ENCODE measurements around the gene DMRTC2. TPM values are rescaled to one million over a fixed set of nuclear protein-coding genes. Genes with fewer than 3 reads are reported as not detected.

DMRTC2 gene
- total and polyA plus RNA-seq, 9 of the 15 experiments (the other 6 are each of a cell fraction or from before 2014, with no cell fraction given): 0.03 TPM; not detected in 8

DNA sequence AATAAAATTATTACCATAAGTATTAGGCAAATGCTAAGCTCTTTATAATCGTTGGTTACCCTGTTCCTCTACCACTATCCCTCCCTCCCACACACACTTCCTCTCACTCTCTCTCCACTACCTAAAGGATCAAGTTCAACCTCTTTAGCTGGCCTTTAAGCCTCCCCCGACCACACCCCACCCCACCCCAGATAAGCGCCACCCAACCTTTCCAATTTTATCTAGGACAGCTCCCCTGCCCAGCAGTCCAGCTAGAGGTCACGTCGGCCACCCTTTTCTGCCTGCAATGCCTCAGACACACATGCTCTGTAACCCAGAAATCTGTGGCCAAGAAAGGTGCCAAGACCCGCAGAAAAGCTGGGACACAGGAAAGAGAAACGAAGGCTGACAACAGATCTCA, 1.5 kb upstream of the DMRTC2 start:
- DNase-seq (ENCODE audit: extremely low read depth in 1 of 4, low spot score in 3 of 4): peak; percentile 69 to 89 (median 78)
- Histone ChIP-seq H3K4me2 (ENCODE audit: insufficient read depth, low read length) (peak overlapping the region; percentile 64), H3K4me3 (no peak overlapping the region), H3K9ac (ENCODE audit: insufficient read depth in 1 of 2, low read depth in 2 of 2, low read length in 2 of 2) (no peak overlapping the region; a peak in 2 of 4 replicates), H3K9me3 (replicated peaks; ENCODE audit: control insufficient read depth, insufficient read depth, low read depth, low read length) (peaks cover 2% of the 10 kb centered on the region; the same call in 1 of the 2 replicates), H3K9me1 (ENCODE audit: control insufficient read depth, insufficient read depth, low read length) (no peaks in the 10 kb centered on the region), H2AFZ (ENCODE audit: low read depth, low read length) (peak overlapping the region; percentile 66), H4K20me1 (replicated peaks; ENCODE audit: control insufficient read depth, insufficient read depth, low read length) (no peaks in the 10 kb centered on the region), H3K79me2 (ENCODE audit: control insufficient read depth, insufficient read depth, low read length) (no peaks in the 10 kb centered on the region), H3K27ac (ENCODE audit: extremely low read depth, low read depth, low read length) (peak overlapping the region; percentile 32; the same call in 1 of the 3 replicates), H3K27me3 (ENCODE audit: control insufficient read depth in 2 of 2, insufficient read depth in 2 of 2, low read length in 2 of 2) (no peaks in the 10 kb centered on the region), H3K4me1 (replicated peaks in 1 of 2; ENCODE audit: control insufficient read depth in 2 of 2, insufficient read depth in 2 of 2, low read length in 2 of 2) (peaks cover 27 to 32% of the 10 kb centered on the region in 2 experiments; a peak in 4 of 5 replicates), H3K36me3 (ENCODE audit: control insufficient read depth, insufficient read depth, low read length) (no peaks in the 10 kb centered on the region)
- in situ Hi-C loops (cut with MboI): no loop called here
- ATAC-seq: peak; percentile 90
- BruUV-seq (replicated peaks): no TSS peak
- WGBS (ENCODE audit: insufficient coverage, low coverage, missing lambda C conversion rate): 0% methylated on average over 6 of the region's 7 CpGs
- FAIRE-seq: peak; percentile 86
- POLR2A ChIA-PET: interaction anchor here (0.6 to 2.3 kb wide), 4 partner anchors 17 to 268 kb away, joined by 3 to 23 read pairs (median 4); partner anchors contain the start of gene RPS19
- intact Hi-C loops (cut with micrococcal nuclease): loop anchor here (2.0 kb wide), 1 partner anchor 17 kb away; the partner anchor contains the start of gene RPS19
- CTCF ChIA-PET (ENCODE audit: low intra/inter-chr PET ratio): no interaction called here
- TF ChIP-seq CBX3 (IDR thresholded peaks at IDR 0.05; ENCODE audit: borderline replicate concordance in 1 of 2, low read length in 2 of 2): 0 out of 3 replicates have a peak, but pooled peaks of 1 of the 2 experiments have one; percentile 25
- TF ChIP-seq, protein P1, sequence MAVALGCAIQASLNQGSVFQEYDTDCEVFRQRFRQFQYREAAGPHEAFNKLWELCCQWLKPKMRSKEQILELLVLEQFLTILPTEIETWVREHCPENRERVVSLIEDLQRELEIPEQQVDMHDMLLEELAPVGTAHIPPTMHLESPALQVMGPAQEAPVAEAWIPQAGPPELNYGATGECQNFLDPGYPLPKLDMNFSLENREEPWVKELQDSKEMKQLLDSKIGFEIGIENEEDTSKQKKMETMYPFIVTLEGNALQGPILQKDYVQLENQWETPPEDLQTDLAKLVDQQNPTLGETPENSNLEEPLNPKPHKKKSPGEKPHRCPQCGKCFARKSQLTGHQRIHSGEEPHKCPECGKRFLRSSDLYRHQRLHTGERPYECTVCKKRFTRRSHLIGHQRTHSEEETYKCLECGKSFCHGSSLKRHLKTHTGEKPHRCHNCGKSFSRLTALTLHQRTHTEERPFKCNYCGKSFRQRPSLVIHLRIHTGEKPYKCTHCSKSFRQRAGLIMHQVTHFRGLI (CRISPR knock-in tag; IDR thresholded peaks at IDR 0.05): no peak
- TF ChIP-seq ARID1B (IDR thresholded peaks at IDR 0.05): peak; percentile 77
- 0 out of 2 replicates have a peak, but pooled peaks have one; percentile 15 for TF ChIP-seq TEAD4 (IDR thresholded peaks at IDR 0.05; ENCODE audit: low read length)
- TF ChIP-seq TEAD4 (CRISPR knock-in tag; IDR thresholded peaks at IDR 0.05; ENCODE audit: borderline replicate concordance): no peak
- TF ChIP-seq FUS (optimal IDR thresholded peaks at IDR 0.05; ENCODE audit: low read depth, low read length): no peak
- peak; percentile 8; the same call in 1 of the 2 replicates for TF ChIP-seq REST (IDR thresholded peaks at IDR 0.05; ENCODE audit: borderline replicate concordance)
- TF ChIP-seq REST (CRISPR knock-in tag; IDR thresholded peaks at IDR 0.05; ENCODE audit: low read depth): no peak
- TF ChIP-seq MAFK (IDR thresholded peaks at IDR 0.05; ENCODE audit: low read length): no peak
- TF ChIP-seq NCOA2 (IDR thresholded peaks at IDR 0.05; ENCODE audit: partially characterized antibody in 2 of 2): no peak
- TF ChIP-seq TAF9B (IDR thresholded peaks at IDR 0.05; ENCODE audit: partially characterized antibody): no peak
- peak; percentile 36; the same call in 1 of the 2 replicates for TF ChIP-seq EP300 (IDR thresholded peaks at IDR 0.05; ENCODE audit: low read length)
- 0 out of 2 replicates have a peak, but pooled peaks have one; percentile 42 for TF ChIP-seq CREM (IDR thresholded peaks at IDR 0.05; ENCODE audit: low read depth)
